Epidermal melanocyte (primary cell): Measurements from ENCODE around the gene KMT5C.
A peak's percentile ranks its signal among the peaks of the same experiment; 100 is the strongest.

ENCODE experiments used
- DNase-seq: peaks from one replicate; pipeline ENCODE4 v3.0.0; 2011; ENCODE audit warnings: low spot score; ENCODE audit not compliant: insufficient read length

The KMT5C gene

DNA sequence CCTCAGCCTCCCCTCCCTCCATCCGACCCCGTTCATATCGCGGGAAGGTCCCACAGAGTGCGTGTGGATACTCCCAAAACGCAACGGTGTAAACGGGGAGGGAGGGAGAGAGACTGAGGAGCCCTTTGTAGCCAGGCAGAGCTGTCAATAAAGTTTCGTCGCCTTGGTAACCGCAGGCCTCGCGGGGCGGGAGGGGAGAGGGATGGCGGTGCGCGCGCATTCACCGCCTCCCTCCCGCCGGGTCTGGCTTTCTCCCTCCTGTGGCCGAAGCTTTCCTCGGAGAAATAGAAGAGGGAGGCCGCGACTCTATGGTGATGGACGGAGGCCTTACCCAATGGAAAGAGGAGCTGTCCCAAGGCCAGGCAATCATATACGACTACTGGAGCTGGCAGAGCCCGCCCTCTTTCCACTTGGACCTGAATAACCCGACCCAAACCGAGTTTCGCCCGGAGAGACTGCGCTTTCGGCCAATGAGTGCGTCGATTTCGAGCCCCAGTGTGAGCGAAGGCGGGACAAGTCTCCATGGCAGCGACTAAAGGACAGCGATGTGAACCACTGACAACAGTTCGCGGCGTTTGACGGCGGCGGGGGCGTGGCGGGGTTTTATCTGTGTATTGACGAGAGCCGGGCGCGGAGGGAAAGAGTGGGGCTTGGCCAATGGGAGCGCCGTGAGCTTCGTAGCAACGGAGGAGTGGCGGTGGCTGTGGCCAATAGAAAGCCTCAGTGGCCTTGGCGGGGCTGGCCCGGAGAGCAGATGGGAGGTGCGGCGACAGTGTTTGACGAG lies at the start of gene KMT5C:
KMT5C (plus strand) TSS at position 772 of the 784 bp plus-strand sequence. CDS start 2,061 bp downstream, outside the sequence.
- DNase-seq, result peak; percentile 98

DNA sequence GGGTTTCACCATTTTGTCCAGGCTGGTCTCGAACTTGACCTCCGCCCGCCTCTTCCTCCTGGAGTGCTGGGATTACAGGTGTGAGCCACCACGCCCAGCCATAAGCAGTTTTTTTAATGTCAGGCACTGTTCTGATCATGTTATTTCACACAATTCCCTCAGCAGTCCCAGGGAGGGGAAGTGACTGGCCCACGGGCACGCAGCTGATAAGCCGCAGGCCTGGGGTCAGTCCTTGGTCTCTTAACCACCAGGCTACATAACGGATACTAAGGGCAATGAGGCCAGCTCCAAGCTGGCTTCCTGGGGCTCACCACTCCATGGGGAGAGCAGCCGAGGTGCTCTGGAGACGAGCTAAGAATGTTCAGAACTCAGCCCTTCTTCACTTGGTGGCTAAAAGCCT lies 42.4 kb upstream of the KMT5C start:
- no peak for DNase-seq

DNA sequence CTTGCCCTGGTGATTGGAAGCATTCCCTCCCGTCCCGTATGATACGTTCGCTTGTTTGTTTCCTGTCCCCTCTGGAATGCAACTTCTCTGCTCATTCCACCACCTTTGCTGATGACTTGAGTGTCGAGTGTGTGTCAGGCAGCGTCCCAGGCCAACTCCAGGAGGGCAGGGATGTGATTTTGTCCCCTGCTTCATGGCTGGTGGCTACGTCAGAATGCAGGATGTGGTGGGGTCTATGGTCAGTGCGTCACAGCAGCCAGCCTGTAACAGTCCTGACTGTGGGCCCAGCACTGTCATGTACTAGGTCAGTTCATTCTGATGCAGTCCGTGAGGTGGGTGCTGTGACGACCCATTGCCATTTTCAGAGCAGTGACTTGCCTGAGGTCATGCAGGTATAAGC lies 39.7 kb upstream of the KMT5C start:
- DNase-seq, result peak; percentile 5

DNA sequence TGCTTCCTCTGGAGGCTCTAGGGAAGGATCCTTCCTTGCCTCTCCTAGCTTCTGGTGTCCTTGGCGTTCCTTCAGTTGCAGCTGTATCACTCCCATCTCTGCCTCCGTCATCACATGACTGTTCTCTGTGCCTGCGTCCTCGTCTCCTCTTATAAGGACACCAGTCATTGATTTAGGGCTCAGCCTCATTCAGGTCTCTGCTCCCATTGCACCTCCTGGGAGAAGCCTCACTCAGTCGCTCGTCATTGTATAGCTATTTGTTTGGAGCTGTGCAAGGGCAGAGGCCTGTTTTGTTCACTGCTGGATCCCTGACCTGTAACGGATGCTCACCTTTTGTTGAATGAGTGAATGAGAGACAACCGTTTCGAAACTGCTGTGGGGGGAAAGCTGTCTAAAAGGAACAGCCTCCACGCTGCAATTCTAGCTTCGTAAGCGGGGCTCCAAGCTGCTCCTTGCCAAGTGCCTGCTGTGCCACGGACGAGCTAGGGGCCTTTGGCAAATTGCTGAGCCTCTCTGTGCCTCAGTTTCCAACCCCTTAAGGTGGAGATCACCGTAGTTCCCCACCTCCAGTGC lies 38.7 kb upstream of the KMT5C start:
- DNase-seq, result no peak

DNA sequence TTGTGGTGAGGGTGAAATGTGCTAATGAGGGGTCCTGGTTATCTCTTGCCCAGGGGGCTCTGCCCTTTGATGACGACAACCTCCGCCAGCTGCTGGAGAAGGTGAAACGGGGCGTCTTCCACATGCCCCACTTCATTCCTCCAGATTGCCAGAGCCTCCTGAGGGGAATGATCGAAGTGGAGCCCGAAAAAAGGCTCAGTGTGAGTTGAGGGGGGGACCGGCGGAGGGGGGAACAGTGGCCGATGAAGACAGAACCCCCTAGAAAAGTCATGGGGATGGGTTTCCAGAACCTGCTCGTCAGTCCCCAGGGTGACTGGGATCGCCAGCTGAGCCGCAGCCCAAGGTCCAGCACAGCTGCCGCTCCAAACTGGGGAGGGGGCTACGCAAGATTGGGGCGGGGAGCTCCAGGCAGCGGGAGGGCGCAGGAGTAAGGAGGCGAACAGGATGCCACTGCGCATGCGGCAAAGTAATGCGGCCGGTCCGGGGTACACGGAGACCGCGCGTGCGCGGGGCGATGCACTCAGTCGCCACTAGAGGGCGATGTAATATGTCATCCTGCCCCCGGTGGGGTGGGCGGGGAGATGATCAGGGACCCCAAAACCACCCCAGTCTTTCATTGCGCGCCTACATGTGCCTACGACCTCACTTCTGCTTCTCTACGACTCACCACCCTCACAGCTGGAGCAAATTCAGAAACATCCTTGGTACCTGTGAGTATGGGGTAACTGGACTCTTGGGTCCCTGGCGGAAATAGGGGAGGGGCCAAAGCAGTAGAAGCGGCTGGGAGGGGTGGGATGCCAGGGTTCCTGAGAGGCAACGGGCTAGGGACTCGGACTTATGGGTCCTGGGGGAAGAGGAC lies 38.0 kb upstream of the KMT5C start:
- DNase-seq, result peak; percentile 100

DNA sequence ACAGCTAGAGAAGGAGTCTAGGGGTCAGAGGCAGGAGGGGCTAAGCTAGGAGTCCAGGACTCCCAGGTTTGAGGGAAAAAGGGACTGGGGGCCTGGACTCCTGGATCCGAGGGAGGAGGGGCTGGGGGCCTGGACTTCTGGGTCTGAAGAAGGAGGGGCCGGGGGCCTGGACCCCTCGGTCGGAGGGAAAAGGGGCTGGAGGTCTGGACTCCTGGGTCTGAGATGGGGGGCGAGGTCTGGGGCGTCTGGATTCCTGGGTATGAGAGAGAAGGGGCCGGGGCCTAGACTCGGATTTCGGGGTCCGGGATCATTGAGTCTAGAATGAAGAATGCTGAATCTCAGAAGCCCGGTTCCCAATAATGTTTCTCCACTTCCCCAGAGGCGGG lies 37.4 kb upstream of the KMT5C start:
- peak; percentile 5 for DNase-seq

DNA sequence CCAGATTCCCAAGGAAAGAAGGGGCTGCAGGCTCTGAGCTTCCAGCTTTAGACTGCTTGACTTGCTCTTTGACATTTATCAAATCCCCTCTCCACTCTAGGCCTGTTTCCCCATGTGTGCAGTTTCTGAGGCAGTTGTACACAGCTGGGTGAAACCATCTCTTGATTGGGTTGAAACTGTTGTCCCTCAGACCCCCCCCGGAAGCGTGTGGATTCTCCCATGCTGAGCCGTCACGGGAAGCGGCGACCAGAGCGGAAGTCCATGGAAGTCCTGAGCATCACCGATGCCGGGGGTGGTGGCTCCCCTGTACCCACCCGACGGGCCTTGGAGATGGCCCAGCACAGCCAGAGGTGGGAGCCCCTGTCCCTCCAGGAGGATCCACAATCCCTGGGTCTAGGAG lies 36.2 kb upstream of the KMT5C start:
- peak; percentile 9 for DNase-seq

DNA sequence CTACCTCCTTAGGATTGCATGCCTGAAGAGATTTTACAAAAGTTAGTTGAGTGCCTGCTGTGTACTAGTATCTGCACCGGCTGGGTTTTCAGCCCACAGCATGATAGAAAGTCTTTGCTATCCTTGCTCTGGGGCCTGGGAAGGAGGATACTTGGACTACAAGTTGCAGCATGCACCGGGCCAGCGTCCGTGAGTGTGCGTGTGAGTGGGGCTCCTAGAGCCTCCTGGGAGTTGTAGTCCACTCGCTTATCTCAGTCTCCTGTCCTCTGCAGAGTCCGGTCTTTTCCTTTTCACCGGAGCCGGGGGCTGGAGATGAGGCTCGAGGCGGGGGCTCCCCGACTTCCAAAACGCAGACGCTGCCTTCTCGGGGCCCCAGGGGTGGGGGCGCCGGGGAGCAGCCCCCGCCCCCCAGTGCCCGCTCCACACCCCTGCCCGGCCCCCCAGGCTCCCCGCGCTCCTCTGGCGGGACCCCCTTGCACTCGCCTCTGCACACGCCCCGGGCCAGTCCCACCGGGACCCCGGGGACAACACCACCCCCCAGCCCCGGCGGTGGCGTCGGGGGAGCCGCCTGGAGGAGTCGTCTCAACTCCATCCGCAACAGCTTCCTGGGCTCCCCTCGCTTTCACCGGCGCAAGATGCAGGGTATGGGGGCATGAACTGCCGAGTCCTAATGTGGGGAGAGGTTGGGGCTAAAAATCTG lies 35.2 kb upstream of the KMT5C start:
- DNase-seq, result peak; percentile 14

DNA sequence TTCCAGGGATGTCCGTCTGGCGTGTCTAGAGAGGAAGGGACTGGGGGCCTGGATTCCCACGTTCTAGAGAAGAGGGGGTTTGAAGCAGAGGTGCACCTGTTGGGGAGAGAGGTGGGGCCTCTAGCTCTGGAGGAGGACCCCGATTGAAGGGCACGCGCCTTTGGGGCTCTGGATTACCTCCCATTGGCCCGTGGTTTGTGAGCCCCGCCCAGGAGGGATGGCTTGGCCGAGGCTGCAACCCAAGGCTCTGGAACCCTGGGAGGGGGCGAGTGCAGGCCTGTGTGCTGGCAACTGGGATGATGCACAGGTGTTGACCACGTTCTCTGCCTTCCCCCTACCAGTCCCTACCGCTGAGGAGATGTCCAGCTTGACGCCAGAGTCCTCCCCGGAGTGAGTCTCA lies 34.7 kb upstream of the KMT5C start:
- DNase-seq, result peak; percentile 11

DNA sequence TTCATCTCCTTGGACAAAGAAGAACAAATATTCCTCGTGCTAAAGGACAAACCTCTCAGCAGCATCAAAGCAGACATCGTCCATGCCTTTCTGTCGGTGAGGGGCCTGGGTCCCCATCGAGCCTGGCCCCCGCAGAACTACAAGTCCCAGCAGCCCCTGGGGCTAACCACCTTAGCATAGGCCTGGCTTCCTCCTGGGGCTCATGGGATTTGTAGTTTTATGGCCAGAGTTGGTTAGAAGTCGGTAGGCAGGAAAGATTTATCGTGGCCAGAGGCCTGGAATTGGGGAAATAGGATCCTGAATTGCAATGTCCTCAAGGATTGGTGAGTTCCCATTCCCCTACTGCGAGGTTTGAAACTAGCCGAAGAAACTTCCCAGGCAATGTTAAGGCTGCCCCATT lies 34.2 kb upstream of the KMT5C start:
- DNase-seq, result peak; percentile 59

DNA sequence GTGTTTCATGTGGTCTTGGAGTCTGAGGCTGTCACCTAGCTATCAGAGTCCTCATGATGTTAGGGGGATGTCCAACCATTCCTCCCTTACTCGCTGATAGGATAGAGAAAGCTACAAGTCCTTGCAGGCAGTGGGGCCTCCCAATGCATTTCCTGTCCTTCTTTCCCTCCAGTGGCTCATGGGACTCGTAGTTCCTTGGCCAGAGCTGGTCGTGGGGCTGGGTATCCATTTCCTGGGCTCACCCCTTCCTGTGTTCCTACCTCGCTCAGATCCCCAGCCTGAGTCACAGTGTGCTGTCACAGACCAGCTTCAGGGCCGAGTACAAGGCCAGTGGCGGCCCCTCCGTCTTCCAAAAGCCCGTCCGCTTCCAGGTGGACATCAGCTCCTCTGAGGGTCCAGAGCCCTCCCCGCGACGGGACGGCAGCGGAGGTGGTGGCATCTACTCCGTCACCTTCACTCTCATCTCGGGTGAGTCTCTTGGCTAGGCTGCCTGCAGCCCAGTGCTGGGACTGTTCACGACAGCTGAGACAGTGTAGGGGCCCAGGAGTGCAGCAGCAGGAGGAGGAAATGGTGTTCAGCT lies 33.6 kb upstream of the KMT5C start:
- DNase-seq, result peak; percentile 4

DNA sequence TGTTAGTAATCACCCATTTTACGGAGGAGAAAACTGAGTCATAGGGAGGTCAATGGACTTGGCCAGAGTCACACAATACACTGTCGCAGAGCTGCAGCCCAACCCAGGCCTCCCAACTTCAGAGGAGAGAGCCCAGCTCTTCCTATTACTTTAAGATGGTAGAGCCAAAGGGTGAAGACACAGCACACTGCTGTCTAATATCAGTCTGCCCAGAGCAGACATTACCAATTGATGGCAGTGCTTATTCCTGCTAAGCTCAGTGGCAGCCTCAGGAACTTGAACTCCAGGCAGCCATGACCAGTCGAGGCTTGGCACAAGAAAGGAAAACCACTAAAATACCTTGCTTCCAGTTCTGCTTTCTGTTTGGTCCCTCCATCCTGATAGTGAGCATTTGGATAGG lies 33.0 kb upstream of the KMT5C start:
- DNase-seq, result peak; percentile 2

DNA sequence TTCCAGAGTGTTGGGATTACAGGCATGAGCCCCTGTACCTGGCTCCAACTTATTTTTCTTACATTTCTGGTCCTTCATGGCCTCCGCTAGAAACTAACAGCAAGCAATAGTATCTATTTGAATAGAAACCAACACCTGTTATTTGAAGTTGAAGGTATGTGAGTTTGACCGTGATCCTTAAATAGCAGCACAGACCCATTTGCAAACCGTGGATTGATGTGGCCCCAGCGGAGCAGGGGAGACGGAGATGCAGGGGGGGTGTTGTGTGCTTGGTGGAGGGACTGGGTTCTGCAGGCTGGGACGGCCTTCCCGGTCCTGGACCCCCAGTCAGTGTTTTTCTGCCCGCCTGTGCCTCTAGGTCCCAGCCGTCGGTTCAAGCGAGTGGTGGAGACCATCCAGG lies 31.4 kb upstream of the KMT5C start:
- peak; percentile 3 for DNase-seq

DNA sequence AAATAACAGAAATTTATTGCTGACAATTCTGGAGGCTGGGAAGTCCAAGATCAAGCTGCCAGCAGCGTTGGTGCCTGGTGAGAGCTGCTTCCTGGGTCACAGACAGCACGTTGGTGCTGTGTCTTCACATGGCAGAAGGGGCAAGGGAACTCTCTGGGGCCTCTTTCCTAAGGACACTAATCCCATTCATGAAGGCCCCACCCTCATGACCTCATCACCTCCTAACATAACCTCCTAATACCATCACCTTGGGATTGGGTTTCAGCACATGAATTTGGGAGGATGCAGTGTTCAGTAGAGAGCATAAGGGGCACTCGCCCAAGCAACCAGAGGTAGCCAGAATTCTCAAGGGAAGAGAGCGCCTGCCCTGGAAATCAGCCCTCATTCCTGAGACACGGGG lies 30.2 kb upstream of the KMT5C start:
- DNase-seq, result no peak

DNA sequence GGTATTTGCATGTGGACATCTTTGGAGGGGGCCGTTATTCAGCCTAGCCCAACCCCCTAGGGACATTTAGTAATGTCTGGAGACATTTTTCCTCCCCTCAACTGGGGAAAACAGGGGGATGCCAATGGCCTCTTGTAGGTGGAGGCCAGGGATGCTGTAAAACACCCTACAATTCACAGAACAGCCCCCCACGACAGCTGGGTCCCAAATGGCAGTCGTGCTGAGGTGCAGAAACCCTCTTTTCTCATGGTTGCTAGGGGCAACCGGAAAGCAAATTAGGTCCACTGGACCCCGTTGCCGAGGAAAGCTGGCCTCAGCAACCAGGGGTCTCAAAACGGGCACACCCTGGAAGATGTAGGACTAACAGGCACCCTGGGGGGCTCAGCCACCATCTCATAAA lies 29.2 kb upstream of the KMT5C start:
- DNase-seq, result no peak

DNA sequence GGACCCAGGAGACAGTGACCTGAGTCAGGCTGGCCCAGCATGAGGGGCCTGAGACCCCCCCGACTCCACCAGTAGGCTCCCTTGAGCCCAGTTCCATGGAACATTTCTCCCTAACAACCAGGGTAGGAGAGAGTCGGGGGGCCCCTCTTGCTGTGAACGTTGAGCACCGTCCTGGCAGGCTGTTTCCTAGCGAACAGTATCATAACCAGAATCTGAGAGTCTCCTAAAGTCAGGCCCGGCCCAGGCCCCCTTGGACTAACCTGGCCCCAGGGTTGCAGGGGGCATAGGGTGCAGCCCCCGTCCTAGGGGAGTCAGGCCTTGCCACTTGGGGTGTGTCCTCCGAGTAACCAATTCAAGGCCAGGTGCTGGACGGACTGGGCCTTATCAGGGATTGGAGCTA lies 28.3 kb upstream of the KMT5C start:
- DNase-seq, result no peak

DNA sequence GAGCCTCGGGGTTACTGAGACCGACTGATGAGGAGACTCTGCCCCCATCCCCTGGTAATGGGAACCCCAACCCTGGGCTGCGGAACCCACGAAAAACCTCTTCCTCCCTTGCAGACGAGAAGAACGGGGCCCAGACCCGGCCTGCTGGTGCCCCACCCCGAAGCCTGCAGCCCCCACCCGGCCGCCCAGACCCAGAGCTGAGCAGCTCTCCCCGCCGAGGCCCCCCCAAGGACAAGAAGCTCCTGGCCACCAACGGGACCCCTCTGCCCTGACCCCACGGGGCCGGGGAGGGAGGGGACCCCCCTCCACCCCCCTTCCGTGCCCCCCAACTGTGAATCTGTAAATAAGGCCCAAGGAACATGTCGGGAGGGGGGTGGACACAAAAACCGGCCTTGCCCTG lies 27.9 kb upstream of the KMT5C start:
- no peak for DNase-seq

DNA sequence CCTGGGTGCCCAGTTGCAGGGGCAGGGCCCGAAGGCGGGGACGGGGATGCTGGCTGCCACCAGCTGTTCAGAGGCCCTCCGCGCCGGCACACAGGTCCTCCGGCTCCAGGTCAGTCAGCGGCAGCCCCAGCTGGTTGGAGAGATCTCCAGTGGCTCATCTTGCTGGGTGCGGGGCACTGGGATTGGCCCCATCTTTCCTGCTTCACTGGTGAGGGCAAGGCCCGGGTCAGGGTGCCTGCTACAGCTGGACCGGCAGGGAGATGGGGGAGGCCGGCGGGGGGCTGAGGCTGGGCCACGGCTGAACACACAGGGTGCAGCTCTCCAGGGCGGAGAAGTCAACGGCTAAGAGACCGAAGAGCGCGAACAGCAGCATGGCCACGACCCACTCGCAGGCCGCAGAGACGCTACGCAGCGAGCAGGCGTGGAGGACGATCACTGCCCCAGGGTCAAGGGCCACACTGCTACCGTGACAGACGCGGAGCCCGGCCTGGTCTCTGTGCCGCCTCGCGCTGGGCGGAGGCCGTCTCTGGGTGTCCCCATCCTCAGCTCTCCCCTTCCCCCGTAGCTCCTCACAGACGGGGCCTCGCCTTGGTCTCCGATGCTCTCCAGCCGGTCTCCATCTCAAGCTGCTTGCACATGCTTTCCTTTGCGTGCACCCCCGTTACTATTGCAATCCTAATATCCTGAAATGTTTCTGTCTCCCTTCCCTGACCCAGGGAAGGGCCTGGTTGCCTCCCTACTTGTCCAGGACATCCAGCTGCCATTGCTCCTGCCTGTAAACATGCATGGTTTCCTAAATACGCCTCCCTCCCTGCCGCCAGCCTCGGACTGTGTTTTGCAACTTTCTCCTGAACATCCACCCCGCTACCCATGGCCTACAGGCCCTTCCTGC lies 26.8 kb upstream of the KMT5C start:
- DNase-seq, result no peak

DNA sequence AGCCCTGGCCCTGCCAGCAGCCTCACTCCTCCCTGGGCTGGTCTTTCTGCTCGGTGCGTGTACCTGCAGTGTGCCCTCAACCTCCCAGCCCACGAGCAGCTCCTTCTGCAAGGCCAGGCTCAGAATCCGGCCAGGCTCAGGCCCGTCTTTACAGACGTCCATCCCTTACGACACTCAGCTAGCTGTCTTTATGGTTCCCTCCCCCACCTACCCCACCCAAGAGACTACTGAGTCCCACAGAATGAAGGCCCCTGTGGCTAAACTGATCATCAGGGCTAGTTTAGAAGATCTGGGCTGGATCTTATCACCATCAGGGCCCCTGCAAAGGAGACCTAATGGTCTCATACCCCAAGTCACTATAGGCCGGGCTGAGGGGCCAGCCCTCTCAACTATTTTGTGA lies 25.3 kb upstream of the KMT5C start:
- no peak for DNase-seq

DNA sequence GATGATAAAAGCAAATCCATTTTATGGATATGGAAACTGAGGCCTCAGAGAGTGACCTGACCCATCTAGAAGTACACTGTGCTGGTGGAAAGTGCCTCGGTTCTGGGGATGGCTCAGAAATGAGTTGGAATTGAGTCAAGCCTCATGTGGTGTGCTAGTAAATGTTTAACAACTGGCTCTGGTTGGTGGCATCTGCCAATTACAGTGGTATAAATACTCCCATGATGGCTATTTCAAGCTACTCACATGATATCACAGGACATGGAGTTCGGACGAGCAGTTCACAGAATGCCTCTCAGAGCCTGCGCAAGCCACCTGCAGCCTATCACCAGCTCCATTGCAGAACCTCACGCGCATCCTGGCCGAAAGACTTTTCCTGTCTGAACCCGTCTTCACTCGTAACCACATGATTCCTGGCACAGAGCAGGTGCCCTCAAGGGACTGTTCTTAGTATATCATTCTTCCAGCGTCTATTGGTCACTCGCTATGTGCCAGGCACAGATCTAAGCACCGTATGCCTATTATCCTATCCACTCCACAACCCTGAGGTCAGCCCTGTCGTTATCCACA lies 23.6 kb upstream of the KMT5C start:
- DNase-seq, result no peak
